ENCODE data around the gene PHKA1.
"Not testable (repeated sequence)": the region's sequence is repeated elsewhere in the genome, so short reads cannot be mapped to it uniquely, and the experiment has no call there.

- TF ChIP-seq EP300, CTCF, POLR2A (IDR thresholded peaks at IDR 0.05): not testable (repeated sequence)
These were observed 123.1 kb downstream of the PHKA1 start for GRCh38 chrX:72591038-72591437.
